Measurements from ENCODE around the gene PHACTR4.
"Not testable (repeated sequence)": the region's sequence is repeated elsewhere in the genome, so short reads cannot be mapped to it uniquely, and the experiment has no call there.

PHACTR4 gene

DNA sequence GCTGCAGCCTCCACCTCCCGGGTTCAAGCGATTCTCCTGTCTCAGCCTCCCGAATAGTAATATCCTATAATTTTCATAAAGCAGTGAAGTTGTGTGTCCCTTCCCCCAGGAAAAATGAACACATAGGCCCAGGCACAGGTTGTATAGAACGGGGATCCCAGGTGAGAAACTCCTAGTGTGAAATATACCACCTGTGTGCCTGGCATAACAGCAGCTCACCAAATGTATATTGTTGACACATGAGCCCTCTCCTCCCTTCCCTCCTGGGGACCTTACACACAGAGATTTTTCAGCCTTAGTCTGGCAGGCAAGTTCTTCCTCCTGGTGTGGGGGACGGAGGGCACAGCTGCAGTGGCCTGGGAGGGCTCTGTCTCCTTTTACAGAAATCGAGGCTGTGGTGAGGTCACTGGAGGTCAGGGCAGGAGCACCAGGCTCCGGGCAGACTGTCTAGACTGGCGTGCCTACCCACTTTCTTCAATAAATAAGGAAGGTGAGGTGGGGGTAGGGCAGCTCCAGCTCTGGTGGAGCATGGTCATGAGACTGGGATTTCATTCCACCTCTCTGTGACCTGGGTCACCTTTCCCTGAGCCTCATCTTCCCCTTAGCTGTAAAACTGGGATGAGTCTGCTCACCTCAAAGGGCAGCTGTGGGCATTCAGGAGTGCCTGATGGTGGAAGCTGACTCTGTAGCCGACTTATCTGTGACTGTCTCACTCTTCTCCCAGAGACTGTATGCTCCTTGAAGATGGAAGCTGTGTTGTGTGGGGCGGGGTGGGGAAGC is 150.6 kb downstream of the PHACTR4 start:
- DNase-seq (ENCODE audit: low read depth in 2 of 2, low spot score in 1 of 2), result no peak

DNA sequence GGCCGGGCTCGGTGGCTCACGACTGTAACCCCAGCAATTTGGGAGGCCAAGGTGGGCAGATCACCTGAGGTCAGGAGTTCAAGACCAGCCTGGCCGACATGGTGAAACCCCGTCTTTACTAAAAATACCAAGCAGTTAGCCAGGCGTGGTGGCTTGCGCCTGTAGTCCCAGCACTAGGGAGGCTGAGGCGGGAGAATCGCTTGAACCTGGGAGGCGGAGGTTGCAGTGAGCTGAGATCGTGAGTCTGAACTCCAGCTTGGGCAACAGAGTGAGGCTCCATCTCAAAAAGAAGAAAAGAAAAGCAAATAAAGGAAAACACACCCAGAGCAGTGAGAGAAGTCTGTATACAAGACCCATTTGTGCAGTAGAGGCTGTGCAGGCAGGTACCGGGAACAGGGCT is 151.3 kb downstream of the PHACTR4 start:
- not testable (repeated sequence) for DNase-seq (ENCODE audit: low read depth in 2 of 2, low spot score in 1 of 2)

DNA sequence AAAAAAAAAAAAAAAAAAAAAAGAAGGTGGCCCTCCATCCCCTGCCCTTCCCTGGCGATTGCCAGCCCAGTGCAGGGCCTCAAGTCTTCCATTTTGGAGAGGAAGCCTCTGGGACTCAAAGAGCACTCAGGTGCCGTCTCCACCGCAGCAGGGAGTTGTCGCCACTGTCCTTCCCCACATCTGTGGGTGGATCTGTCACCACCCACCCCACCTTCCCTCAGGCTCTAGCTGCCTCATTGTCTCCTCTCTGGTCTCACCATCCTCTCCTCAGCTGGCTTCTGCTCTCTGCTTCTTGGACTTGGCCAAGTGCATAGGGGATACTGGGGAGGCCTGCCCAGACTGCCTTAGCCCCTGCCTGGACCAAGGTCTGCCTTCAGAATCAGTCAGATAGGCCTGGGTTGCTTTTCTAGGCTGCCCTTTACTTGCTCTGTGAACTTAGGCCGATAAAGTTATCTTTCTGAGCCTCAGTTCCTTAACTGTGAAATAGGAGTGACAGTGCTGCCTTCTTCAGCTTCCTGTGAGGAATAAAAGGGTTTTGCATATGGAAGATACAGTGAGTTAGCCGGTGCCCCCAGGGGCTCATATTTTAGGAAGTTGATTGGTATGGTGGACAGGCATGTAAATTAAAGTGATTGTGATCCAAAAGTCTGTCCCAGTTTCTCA is 152.1 kb downstream of the PHACTR4 start:
- DNase-seq (ENCODE audit: low read depth in 2 of 2, low spot score in 1 of 2), result no peak

DNA sequence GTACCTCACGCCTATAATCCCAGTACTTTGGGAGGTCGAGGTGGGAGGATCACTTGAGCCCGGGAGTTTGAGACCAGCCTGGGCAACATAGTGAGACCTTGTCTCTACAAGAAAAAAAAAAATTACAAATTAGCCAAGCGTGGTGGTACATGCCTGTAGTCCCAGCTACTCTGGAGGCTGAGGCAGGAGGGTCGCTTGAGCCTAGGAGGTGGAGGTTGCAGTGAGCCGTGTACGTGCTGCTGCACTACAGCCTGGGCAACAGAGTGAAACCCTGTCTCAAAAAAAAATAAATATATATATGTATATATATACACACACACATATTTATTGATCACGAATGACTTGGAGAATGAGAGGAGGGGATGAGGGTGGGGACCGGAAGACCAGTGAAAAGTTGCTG is 153.0 kb downstream of the PHACTR4 start:
- not testable (repeated sequence) for DNase-seq (ENCODE audit: low read depth in 2 of 2, low spot score in 1 of 2)

- DNase-seq (ENCODE audit: low read depth in 2 of 2, low spot score in 1 of 2), result not testable (repeated sequence)
These were observed 155.6 kb downstream of the PHACTR4 start for GRCh38 chr1:28525002-28525642.

- no peak for DNase-seq (ENCODE audit: low read depth in 2 of 2, low spot score in 1 of 2)
These were observed 157.3 kb downstream of the PHACTR4 start for GRCh38 chr1:28526886-28527285.

GRCh38 chr1:28530456-28530855 is 160.9 kb downstream of the PHACTR4 start:
- no peak for DNase-seq (ENCODE audit: low read depth in 2 of 2, low spot score in 1 of 2)

- DNase-seq (ENCODE audit: low read depth in 2 of 2, low spot score in 1 of 2), result no peak
These were observed 165.1 kb downstream of the PHACTR4 start for GRCh38 chr1:28534671-28535070.

DNA sequence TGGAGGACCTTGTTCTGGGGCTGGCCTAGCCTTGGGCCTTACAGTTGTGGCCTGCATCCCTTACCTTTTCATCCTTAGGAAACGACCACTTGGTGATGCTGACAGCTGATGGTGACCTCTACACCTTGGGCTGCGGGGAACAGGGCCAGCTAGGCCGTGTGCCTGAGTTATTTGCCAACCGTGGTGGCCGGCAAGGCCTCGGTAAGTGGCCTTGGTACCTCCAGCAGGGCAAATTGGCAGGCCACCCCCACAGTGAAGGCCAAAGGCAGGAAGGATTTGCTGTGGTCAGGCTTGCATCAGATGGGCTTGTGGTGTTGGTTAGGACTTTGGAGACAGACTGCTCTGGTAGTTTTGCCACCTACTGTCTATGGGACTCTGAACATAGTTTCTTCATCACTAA is 165.6 kb downstream of the PHACTR4 start:
- no peak for DNase-seq (ENCODE audit: low read depth in 2 of 2, low spot score in 1 of 2)

DNA sequence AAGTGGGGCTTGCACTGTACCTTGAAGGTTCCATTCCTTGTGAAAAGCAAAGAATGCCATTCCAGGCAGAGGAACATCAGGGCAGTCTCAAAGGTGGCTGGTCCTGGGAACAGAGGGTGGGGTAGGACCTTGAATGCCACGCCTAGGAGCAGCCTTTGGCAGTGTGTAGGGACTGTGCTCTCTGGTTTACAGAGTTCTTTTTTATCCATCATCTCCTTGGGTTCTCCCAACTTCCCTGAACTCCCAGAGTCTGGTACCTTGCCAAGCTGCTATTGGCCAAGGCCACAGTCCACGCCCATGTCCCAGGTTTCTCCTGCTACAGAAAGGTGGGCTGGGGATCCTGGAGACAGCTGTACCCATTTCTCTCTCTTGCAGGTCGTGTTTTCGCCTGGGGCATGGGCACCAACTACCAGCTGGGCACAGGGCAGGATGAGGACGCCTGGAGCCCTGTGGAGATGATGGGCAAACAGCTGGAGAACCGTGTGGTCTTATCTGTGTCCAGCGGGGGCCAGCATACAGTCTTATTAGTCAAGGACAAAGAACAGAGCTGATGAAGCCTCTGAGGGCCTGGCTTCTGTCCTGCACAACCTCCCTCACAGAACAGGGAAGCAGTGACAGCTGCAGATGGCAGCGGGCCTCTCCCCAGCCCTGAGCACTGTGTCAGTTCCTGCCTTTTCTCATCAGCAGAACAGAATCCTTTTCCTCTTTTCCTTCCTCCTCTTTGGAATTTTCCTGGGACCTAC is 168.1 kb downstream of the PHACTR4 start:
- no peak for DNase-seq (ENCODE audit: low read depth in 2 of 2, low spot score in 1 of 2)

GRCh38 chr1:28538286-28538685 is 168.7 kb downstream of the PHACTR4 start:
- DNase-seq (ENCODE audit: low read depth in 2 of 2, low spot score in 1 of 2), result no peak

DNA sequence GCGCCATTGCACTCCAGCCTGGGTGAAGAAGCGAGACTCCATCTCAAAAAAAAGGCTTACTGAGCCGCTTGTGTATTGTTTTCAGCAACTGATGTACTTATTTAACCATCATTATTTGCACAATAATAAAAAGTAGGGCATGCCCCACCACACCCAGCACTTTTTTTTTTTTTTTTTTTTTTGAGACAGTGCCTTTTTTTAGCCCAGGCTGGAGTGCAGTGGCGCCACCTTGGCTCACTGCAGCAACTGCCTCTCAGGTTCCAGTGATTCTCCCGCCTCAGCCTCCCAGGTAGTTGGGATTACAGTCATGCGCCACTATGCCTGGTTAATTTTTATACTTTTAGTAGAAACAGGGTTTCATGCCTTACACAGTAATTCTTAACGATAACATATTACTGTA is 171.1 kb downstream of the PHACTR4 start:
- no peak for DNase-seq (ENCODE audit: low read depth in 2 of 2, low spot score in 1 of 2)

DNA sequence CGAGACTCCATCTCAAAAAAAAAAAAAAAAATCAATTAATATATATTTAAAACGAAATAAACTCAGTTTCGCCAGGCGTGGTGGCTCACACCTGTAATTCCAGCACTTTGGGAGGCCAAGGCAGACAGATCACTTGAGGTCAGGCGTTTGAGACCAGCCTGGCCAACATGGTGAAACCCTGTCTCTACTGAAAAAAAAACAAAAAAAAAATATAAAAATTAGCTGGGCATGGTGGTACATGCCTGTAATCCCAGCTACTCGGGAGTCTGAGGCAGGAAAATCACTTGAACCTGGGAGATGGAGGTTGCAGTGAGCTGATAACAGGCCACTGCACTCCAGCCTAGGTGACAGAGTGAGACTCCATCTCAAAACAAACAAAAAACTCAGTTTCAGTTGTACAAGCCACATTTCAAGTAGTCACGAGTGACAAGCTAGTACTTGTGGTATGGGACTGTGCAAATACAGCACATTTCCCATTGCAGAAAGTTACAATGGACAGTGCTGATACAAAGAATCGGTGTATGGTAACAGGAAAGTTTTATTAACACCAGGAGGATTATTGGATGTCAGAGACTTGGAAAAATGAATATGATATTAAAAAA is 172.0 kb downstream of the PHACTR4 start:
- DNase-seq (ENCODE audit: low read depth in 2 of 2, low spot score in 1 of 2), result not testable (repeated sequence)

GRCh38 chr1:28545246-28545628 is 175.7 kb downstream of the PHACTR4 start:
- DNase-seq (ENCODE audit: low read depth in 2 of 2, low spot score in 1 of 2), result no peak

DNA sequence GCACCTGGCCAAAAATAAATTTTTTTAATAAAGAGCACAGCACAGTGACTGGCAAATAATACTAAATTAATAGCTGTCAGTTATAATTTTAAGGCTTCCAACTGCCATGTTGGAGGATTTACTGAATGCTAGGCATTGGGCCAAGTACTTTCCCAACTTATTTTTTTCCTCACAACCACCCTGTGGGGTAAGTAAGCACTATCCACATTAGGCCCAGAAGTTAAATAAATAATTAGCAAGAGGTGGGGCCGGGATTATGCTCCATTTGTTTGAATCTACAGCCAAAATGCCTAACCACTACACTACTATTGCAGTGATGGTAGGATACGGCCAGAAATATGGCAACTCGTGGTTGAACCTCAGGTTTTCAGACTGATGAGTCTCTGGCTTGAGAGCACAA is 178.8 kb downstream of the PHACTR4 start:
- no peak for DNase-seq (ENCODE audit: low read depth in 2 of 2, low spot score in 1 of 2)

Measured in stimulated activated CD8-positive, alpha-beta memory T cell treated with anti-CD3 and anti-CD28 coated beads, Interleukin-4, amount 100 ng/mL, for 1 hour (primary cell).